Esophagus squamous epithelium (tissue), 4 donors: ENCODE results near the gene DUSP22.

Source experiments
- CTCF ChIP-seq, 6 experiments: fragments of 450-650 bp in 4 of 6; fragments of 200-600 bp in 2 of 6; sonication (generic) in 2 of 6; IDR thresholded peaks; one replicate each; pipeline ENCODE4 v1.5.1; 2016 to 2019; ENCODE audit warnings: antibody characterized with exemption in 6 of 6, mild to moderate bottlenecking in 4 of 6, moderate library complexity in 4 of 6
- POLR2A ChIP-seq, 4 donors: fragments of 450-650 bp; IDR thresholded peaks; one replicate each; pipeline ENCODE4 v1.6.1; 2017; ENCODE audit warnings: antibody characterized with exemption in 4 of 4, mild to moderate bottlenecking in 4 of 4, moderate library complexity in 3 of 4

- TF ChIP-seq CTCF (IDR thresholded peaks at IDR 0.05) (no peak), POLR2A (IDR thresholded peaks at IDR 0.05) (no peak)
These were observed 7.1 kb downstream of the DUSP22 start for GRCh38 chr6:299104-299980.
